T-helper 22 cell (primary cell): ENCODE measurements around the gene OR12D1.

ENCODE experiments used
- DNase-seq: peaks from one replicate; pipeline ENCODE4 v3.0.0-alpha.2; 2020; ENCODE audit warnings: low read depth

The OR12D1 gene

GRCh38 chr6:29465801-29466200, 51.1 kb downstream of the OR12D1 start:
- DNase-seq = no peak

GRCh38 chr6:29466241-29466640, 51.5 kb downstream of the OR12D1 start:
- DNase-seq = no peak
